HG03575 (cell line): ENCODE data around the gene TRIM3.

Experiments
- ATAC-seq: cut with Tn5 transposase; IDR thresholded peaks from one replicate; pipeline ENCODE4 v1.9.1; 2021; ENCODE audit not compliant: unreplicated experiment, insufficient number of reproducible peaks, low FRiP score; ENCODE audit errors: extremely low read depth

The TRIM3 gene

DNA sequence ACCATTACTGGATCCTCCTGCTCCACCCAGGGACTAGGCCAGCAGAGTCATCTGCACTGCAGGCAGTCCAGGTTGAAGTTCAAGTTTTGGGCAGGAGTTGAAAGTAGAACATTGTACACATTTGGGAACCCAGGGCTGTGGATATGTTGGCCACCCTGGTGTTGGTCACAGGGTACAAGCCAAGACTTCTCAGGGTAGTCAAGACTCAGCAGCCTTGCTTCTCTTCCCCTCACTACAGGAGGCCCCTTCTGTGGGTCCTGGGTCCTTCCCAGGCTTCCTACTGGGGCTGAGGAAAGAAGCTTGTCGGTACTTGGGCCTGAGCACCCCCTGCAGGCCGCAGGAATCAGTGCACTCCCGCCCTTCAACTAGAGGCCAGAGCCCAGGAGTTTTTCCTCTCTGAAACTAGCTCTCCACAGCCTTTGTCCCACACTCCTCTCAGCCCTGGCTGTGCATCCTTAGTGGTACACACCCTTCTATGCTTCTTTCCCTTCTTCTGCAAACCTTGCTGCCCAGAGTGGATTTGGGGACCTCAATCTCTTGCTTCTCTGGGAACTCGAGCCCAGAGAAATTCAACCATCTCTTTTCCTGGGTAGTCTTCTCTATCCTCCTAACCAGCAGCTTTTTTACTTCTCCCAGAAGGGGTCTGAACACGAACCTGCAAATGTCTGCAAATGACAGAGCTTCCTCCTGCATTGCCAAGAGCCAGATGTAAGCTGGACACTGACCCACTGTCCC, 30.3 kb downstream of the TRIM3 start:
- ATAC-seq: no peak

DNA sequence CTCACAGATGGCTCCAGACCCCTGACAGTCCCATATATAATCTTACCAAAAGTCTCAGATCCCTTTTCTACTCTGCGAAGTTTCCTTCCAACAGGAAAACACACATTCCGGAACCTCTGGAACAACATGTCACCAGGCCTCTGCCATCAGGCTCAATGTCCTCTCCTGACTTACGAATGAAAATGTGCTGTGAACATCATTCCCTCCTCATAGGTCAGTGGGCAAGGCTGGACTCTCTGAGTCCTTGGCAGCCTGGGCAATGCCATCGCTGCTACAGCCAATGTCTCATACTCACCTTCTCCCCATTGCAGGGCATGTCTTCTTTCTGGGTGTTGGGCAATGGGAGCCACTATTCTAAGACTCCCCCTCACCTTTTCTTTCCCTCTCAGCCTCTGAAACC, 31.3 kb downstream of the TRIM3 start:
- no peak for ATAC-seq

GRCh38 chr11:6440906-6441358, 32.8 kb downstream of the TRIM3 start, which contains the start of gene HPX:
Gene HPX (minus strand): TSS chr11:6440987. CDS start chr11:6440963, 24 bp downstream.
- ATAC-seq: no peak

DNA sequence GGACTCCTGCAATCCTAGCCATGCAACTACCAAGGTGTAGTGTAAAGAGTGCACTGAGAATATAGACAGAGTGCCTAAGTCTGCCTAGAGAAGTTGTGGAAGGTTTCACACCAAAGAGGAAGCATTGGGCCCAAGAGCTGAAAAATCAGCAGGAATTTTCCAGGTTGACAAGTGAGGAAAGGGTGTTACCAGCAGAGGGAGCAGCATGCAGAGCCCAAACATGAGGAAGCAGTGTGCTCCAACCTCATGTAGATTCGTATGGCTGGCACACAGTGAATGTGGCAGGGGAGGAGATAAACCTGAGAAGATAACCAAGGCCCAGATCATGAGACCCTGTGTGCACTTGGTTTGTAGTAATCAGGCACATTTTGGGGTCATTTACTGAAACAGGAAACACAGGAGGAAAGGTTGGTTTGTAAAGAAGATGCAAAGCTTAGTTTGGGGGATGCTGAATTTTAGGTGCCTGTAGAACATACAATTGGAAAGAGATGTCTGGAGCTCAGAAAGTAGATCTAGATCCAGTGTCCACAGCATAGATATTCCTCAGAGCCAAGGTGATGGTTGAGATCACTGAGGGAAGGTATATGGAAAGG, 34.7 kb downstream of the TRIM3 start:
- ATAC-seq: no peak

- no peak for ATAC-seq
Observed at GRCh38 chr11:6437993-6438392, 35.7 kb downstream of the TRIM3 start.

DNA sequence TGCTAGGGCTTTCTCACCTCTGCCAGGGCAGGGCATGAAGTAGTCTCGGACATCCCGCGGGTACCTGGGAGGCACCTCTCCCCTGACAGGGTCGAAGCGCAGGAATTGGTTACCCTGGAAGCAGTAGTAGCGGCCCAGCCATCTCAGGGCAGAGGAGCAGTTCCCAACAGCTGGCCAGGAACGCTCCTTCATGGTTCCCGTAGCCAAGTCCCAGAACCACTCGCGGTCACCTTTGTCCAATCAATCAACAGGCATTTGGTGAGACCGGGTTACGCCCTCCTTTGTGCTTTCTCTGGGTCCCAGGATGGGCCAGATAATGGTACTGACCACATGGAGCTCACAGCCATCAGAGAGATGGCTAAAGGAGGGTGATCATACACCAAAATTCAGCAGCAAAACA, 36.3 kb downstream of the TRIM3 start:
- ATAC-seq: no peak

GRCh38 chr11:6433998-6434660, 39.6 kb downstream of the TRIM3 start:
- ATAC-seq: no peak

DNA sequence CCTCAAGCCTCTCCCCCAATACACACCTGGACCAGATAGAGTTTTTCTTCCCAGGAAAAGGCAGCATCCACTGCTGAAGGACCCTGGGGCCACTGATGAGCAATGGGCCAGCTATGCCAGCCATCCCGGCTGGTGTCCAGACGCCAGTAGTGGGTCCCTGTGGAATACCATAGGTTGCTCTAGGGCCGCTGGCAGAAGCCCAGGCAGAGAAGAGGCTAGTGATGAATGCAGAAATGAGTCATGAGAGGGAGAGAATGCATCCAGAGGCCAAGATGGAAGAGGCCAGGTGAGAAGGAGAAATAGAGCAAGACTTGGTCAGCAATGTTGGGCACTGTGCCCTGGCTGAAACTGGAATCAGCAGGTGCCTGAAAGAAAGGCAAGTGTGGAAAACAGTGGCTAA, 41.9 kb downstream of the TRIM3 start:
- no peak for ATAC-seq

- ATAC-seq: no peak
Observed at GRCh38 chr11:6427516-6427915, 46.2 kb downstream of the TRIM3 start.

DNA sequence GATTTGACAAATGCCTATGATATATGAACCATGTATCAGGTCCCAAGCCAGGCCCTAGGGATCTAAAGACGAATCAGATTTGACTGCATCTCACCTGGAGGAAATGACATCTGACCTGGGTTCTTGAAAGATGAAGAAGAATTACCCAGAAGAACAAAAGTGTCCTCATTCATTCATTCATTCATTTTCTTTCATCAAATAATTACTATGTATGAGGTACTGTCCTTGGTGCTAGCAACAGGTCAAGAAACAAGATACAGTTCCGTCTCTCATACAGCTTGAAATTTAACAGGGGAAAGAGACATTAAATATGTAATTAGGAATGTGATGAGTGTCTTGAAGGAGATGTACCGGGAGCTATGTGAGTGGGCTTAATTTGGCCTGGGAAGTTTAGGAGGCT, 53.1 kb downstream of the TRIM3 start:
- no peak for ATAC-seq

DNA sequence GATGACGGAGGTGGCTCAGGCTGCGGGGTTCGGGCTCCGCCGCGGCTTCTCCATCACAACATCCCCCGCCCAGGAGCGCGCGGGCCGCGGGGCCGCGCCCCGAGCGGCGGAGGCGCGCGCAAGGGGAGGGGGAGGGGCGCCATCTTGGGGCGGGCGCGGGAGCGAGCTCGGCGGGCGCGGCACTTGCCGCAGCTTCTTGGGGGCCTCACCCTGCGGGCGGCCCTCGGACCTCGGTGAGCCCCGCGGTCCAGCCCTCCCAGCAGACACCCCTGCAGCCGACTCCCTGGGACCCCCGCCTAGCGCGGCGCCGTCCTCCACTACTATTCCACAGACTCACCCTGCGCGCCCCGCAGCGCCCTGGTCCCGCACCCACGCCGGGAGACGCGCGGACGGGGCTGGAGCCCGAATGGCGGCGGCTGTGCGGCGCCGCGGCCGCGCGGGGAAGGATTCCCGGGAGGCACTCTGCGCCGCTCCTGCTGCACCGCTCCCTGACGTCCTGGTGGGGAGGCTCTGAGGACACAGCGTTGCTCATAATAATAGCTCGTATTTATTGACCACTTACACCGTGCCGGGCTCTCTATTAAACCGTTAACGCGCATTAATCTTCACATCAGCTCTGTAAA, 54.6 kb downstream of the TRIM3 start, which contains the start of gene APBB1:
Gene APBB1, minus strand, starts transcription at position 86 of the 623 bp plus-strand sequence. CDS start 7,747 bp downstream, outside the sequence.
- ATAC-seq: no peak

DNA sequence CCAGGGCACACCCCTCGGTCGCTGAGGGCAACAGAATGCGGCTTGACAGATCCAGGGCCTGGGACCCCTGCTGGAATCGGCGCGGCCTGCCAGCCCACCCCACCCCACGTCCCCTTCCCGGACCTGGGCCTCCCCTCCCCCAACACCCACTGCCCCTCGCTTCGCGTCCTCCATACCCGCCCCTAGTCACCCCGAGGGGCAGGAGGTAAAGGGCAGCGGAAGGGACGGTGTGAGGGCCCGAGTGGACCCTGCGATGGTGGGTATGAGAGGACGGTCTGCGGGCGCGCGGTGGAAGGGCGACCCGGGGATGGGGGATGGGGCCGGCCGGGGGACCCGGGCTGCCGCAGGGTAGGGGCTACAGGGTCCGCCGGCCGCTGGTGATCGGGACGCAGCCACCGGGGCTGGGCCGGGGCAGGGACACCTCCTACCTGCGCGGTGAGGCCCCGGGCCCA, 55.2 kb downstream of the TRIM3 start:
- ATAC-seq: no peak

DNA sequence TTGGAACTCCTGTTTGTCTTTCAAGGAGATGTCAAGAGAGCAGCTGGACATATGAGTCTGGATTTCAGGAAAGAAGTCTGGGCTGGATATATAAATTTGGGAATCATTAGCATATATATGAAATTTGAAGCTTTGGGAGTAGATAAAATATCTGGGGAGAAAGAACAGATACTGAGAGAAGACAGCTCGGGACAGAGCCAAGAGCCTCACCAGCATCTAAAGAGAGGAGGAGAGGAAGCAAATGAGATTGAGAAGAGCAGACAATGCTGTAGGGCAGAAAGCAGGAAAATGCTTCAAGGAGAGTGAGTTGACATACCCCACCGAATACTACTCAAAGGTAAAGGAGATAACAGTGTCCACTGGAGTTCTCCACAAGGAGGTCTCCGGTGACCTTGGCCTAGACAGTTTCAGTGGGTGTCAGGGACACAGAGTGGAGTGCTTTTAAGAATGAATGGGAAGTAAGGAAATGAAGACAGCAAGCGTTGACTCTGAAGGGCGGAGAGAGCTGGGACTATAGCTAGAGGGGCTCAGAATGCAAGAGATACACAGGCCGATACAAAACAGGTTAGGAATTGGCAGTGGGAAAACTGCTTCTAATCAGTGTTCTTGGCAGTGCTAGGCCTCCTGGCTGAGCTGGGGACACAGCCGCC, 55.7 kb downstream of the TRIM3 start:
- ATAC-seq: no peak

DNA sequence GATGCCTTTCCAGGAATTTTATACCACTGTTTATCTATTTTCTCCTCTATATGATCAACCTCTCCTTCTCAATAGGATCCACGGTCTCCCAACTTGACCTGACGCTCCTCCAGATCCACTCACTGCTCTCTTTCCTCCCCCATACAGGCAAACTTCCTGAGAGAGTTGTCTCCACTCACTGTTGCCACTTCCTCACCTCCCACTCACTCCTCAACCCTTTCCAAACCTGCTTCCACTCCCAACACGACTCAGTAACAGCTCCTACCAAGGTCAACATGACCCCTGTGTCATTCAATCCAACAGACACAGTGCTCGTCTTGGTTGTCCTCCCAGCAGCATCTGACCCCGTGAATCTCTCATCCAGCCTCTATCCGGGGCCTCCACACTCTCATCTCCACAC, 57.9 kb downstream of the TRIM3 start:
- no peak for ATAC-seq

DNA sequence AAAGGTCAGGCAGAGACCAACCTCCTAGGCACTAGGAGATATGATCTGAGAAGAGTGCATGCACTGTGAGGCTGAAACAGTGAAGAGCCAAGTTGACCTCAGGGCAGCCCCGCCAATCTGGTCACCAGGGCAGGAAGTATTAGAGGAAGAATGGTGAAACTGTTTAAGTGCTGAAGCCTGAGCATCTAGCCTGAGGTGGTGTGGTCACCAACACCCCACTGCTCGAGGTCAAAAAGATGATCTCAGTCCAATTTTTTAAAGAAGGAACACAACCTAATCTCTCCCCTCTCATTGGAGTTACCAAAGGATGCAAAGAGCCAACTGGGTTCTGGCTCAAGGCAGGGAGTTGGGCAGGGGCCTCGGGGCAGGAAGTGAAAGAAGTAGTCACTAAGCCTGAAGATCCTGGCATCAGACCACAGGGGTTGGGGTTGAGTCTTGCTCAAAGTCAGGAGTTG, 58.8 kb downstream of the TRIM3 start:
- ATAC-seq: no peak

GRCh38 chr11:6413791-6414201, 59.9 kb downstream of the TRIM3 start:
- no peak for ATAC-seq

GRCh38 chr11:6411594-6412031, 62.1 kb downstream of the TRIM3 start:
- ATAC-seq: no peak

DNA sequence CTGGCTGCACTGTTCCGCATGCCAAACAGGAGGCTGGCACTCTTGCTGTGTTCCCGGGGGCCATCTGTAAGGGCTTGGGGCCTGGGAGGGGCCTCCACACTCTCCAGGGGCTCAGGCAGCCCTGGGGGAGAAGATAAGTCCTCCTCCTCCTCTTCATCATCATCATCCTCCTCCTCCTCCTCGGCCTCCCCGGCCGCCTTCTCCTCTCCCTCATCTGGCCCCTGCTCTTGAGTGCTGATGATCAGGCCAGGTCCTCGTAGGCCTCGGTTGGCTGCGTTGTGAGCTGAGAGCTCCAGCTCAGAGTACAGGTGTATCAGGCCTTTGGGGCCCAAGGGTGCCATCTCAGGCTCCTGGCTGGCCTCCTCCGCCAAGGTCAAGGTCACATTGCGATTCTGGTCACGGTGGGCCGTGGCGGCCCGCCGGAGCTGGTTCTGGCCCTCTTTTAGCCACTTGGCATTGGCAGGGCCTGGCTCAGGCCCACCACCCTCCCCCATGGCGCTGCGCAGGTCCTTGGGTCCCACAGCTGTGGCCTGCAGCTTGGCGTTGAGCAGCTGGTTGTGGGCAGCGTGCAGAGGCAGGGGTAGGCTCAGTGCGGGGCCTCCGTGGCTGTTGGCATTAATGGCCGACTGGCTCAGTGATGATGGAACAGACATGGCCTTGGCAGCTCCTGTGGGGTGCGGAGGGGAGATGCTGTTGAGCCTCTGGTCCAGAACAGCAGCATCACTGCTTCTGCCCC, 62.9 kb downstream of the TRIM3 start:
- no peak for ATAC-seq
